Stimulated activated CD4-positive, alpha-beta T cell treated with anti-CD3 and anti-CD28 coated beads, Interleukin-1b, Interleukin-23, amount 100 ng/mL, for 4 hours (primary cell): Measurements from ENCODE around the gene HBZ.
"Not testable (repeated sequence)": the region's sequence is repeated elsewhere in the genome, so short reads cannot be mapped to it uniquely, and the experiment has no call there.

Experiments
- DNase-seq, 2 donors: peaks; one replicate each; pipeline ENCODE4 v3.0.0-alpha.2; 2020; ENCODE audit warnings: low read depth in 2 of 2

The HBZ gene

DNA sequence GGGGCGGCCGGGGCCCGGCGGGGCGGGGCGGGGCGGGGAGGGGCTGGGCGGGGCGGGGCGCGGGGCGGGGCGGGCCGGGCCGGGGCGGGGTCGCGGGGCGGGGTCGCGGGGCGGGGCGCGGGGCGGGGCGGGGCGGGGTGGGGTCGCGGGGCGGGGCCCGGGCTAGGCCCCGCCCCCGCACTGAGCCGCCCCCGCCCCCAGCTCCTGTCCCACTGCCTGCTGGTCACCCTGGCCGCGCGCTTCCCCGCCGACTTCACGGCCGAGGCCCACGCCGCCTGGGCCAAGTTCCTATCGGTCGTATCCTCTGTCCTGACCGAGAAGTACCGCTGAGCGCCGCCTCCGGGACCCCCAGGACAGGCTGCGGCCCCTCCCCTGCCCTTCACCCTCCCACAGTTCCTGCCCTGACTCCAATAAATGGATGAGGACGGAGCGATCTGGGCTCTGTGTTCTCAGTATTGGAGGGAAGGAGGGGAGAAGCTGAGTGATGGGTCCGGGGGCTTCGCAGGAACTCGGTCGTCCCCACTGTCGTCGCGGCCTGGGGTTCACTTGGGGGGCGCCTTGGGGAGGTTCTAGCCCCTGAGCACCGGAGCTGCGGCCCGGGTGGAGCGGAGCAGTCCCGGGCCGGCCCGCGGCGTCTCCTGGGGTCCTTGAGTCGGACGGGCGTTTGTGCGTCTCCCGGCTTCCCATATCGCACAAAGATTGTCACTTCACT, 12.5 kb downstream of the HBZ start:
- DNase-seq = no peak

DNA sequence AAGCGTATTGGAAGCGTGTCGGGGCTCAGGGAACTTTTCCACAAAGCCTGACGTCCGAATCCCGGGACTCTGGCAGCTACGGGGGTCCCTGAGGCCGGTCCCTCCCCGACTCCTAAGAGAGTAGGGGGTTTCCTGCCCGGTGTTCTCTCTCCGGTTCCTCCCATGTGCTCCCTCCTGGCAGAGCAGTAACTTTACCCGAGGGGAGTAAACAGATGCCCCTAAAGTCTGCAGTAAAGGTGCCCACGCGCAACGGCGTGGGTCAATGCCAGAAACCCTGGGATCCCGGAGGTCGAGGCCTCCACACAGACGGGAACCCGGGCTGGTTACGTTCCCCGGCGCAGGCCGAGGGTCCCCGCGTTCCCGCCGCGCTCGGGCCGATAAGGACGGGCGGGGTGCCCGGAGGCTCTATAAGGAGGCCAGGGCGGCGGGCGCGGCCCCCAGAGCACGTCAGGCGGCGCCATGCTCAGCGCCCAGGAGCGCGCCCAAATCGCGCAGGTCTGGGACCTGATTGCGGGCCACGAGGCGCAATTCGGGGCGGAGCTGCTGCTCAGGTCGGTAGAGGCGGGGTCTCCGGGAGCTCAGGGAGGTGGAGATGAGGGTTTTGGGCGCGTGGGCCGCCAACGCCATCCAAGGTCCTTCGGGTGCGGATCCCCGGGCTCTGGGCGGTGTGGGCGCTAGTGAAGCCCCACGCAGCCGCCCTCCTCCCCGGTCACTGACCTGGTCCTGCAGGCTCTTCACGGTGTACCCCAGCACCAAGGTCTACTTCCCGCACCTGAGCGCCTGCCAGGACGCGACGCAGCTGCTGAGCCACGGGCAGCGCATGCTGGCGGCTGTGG, 13.3 kb downstream of the HBZ start, which contains the start of gene HBM:
TSS of gene HBM (plus strand) at position 440 of the 836 bp plus-strand sequence. CDS start at position 460, 20 bp downstream.
- no peak for DNase-seq

- no peak for DNase-seq
Measured at GRCh38 chr16:166375-167121, 14.1 kb downstream of the HBZ start.

GRCh38 chr16:167122-167690, 14.8 kb downstream of the HBZ start:
- DNase-seq = no peak

DNA sequence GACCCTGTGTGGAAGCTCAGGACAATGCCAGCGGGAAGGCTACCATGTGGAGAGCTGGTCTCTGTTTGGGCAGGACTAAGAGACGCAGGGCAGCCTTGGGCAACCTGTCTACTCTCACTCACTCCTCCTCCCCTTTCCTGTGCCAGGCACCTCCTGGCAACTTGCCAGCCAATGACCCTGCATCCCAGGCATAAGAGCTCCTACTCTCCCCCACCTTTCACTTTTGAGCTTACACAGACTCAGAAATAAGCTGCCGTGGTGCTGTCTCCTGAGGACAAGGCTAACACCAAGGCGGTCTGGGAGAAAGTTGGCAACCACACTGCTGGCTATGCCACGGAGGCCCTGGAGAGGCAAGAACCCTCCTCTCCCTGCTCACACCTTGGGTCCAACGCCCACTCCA, 16.0 kb downstream of the HBZ start:
- no peak for DNase-seq

DNA sequence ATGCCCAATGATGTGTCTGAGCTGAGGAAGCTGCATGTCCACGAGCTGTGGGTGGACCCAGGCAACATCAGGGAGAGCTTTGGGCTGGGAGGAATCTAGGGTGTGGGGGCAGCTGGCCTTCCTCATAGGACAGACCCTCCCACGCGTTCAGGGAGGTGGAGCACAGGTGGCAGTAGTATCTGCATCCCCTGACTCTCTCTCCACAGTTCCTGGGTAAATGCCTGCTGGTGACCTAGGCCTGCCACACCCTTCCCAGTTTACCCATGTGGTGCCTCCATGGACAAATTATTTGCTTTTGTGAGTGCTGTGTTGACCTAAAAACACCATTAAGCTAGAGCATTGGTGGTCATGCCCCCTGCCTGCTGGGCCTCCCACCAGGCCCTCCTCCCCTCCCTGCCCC, 16.6 kb downstream of the HBZ start:
- DNase-seq = no peak

- DNase-seq = not testable (repeated sequence)
Measured at GRCh38 chr16:170088-170507, 17.7 kb downstream of the HBZ start.

GRCh38 chr16:170788-171187, 18.3 kb downstream of the HBZ start:
- DNase-seq = no peak

- not testable (repeated sequence) for DNase-seq
Measured at GRCh38 chr16:172374-172941, 20.0 kb downstream of the HBZ start, which contains the start of gene HBA2. Gene HBA2, plus strand, starts transcription at chr16:172876. Its CDS starts 37 bp downstream, at chr16:172913.

DNA sequence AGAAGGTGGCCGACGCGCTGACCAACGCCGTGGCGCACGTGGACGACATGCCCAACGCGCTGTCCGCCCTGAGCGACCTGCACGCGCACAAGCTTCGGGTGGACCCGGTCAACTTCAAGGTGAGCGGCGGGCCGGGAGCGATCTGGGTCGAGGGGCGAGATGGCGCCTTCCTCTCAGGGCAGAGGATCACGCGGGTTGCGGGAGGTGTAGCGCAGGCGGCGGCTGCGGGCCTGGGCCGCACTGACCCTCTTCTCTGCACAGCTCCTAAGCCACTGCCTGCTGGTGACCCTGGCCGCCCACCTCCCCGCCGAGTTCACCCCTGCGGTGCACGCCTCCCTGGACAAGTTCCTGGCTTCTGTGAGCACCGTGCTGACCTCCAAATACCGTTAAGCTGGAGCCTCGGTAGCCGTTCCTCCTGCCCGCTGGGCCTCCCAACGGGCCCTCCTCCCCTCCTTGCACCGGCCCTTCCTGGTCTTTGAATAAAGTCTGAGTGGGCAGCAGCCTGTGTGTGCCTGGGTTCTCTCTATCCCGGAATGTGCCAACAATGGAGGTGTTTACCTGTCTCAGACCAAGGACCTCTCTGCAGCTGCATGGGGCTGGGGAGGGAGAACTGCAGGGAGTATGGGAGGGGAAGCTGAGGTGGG, 20.9 kb downstream of the HBZ start:
- DNase-seq = not testable (repeated sequence)

GRCh38 chr16:173928-174769, 21.7 kb downstream of the HBZ start:
- not testable (repeated sequence) for DNase-seq

DNA sequence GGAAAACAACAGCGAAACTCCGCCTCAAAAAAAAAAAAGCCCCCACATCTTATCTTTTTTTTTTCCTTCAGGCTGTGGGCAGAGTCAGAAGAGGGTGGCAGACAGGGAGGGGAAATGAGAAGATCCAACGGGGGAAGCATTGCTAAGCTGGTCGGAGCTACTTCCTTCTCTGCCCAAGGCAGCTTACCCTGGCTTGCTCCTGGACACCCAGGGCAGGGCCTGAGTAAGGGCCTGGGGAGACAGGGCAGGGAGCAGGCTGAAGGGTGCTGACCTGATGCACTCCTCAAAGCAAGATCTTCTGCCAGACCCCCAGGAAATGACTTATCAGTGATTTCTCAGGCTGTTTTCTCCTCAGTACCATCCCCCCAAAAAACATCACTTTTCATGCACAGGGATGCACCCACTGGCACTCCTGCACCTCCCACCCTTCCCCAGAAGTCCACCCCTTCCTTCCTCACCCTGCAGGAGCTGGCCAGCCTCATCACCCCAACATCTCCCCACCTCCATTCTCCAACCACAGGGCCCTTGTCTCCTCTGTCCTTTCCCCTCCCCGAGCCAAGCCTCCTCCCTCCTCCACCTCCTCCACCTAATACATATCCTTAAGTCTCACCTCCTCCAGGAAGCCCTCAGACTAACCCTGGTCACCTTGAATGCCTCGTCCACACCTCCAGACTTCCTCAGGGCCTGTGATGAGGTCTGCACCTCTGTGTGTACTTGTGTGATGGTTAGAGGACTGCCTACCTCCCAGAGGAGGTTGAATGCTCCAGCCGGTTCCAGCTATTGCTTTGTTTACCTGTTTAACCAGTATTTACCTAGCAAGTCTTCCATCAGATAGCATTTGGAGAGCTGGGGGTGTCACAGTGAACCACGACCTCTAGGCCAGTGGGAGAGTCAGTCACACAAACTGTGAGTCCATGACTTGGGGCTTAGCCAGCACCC, 22.8 kb downstream of the HBZ start:
- no peak for DNase-seq

- DNase-seq = not testable (repeated sequence)
Measured at GRCh38 chr16:176006-176405, 23.6 kb downstream of the HBZ start.

DNA sequence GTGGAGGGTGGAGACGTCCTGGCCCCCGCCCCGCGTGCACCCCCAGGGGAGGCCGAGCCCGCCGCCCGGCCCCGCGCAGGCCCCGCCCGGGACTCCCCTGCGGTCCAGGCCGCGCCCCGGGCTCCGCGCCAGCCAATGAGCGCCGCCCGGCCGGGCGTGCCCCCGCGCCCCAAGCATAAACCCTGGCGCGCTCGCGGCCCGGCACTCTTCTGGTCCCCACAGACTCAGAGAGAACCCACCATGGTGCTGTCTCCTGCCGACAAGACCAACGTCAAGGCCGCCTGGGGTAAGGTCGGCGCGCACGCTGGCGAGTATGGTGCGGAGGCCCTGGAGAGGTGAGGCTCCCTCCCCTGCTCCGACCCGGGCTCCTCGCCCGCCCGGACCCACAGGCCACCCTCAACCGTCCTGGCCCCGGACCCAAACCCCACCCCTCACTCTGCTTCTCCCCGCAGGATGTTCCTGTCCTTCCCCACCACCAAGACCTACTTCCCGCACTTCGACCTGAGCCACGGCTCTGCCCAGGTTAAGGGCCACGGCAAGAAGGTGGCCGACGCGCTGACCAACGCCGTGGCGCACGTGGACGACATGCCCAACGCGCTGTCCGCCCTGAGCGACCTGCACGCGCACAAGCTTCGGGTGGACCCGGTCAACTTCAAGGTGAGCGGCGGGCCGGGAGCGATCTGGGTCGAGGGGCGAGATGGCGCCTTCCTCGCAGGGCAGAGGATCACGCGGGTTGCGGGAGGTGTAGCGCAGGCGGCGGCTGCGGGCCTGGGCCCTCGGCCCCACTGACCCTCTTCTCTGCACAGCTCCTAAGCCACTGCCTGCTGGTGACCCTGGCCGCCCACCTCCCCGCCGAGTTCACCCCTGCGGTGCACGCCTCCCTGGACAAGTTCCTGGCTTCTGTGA, 24.3 kb downstream of the HBZ start, which contains the start of gene HBA1:
TSS of gene HBA1 (plus strand) at position 204 of the 906 bp plus-strand sequence. CDS start at position 241, 37 bp downstream.
- not testable (repeated sequence) for DNase-seq

DNA sequence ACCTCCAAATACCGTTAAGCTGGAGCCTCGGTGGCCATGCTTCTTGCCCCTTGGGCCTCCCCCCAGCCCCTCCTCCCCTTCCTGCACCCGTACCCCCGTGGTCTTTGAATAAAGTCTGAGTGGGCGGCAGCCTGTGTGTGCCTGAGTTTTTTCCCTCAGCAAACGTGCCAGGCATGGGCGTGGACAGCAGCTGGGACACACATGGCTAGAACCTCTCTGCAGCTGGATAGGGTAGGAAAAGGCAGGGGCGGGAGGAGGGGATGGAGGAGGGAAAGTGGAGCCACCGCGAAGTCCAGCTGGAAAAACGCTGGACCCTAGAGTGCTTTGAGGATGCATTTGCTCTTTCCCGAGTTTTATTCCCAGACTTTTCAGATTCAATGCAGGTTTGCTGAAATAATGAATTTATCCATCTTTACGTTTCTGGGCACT, 25.0 kb downstream of the HBZ start:
- DNase-seq = no peak

- DNase-seq = no peak
Measured at GRCh38 chr16:177981-178667, 25.7 kb downstream of the HBZ start.

DNA sequence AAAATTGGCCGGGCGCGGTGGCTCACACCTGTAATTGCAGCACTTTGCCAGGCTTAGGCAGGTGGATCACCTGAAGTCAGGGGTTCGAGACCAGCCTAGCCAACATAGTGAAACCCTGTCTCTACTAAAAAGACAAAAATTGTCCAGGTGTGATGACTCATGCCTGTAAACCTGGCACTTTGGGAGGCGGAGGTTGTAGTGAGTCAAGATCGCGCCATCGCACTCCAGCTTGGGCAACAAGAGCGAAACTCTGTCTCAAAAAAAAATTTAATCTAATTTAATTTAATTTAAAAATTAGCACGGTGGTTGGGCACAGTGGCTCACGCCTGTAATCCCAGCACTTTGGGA, 26.2 kb downstream of the HBZ start:
- DNase-seq = no peak
